Measurements from ENCODE around the gene NTRK1. TPM values are rescaled to one million over a fixed set of nuclear protein-coding genes. Genes with fewer than 3 reads are reported as not detected.

Gene NTRK1
- total RNA-seq, 4 donors from 2014 or later, result 0.11 to 1.2 (median 0.63) TPM

DNA sequence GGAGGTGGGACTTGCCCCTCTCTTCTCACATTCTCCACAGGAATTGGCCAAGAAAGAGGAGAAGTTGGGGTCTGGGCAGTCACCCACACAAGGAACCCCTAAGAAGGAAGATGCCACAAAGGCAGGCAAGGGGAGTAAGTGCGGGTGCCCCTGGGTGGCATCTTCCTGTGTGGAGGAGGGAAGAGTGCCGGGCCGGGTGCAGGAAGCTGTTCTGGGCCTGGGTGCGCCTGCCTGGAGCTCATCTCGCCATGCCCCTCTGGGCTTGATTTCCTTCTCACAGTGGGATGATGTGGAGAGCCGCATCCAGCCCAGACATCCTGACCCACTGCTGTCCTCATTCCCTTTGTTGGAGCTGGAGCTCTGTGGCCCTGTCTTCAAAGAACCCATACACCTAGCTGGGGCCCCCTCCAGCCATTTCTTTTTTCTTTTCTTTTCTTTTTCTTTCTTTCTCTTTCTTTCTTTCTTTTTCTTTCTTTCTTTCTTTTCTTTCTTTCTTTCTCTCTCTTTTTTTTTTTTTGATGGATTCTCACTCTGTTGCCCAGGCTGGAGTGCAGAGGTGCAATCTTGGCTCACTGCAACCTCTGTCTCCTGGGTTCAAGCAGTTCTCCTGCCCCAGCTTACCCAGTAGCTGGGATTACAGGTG is 69.1 kb downstream of the NTRK1 start:
- H3K36me3 ChIP-seq, result no peaks in the 10 kb centered on the region
- H3K9me3 ChIP-seq, result no peaks in the 10 kb centered on the region
- H3K27ac ChIP-seq, result no peak overlapping the region
- H3K4me1 ChIP-seq, result peaks cover 9 to 14% of the 10 kb centered on the region in 2 donors
- intact Hi-C loops (cut with DNase I), result loop anchor here (5.0 to 10.0 kb wide), 2 partner anchors 92 to 145 kb away; no protein-coding TSS in a partner anchor
- WGBS, 2 donors, result 63 to 73% methylated on average over 6 of the region's 6 CpGs
- no peak for DNase-seq
- TF ChIP-seq CTCF (IDR thresholded peaks at IDR 0.05) (no peak), POLR2A (IDR thresholded peaks at IDR 0.05) (no peak)
- H3K4me3 ChIP-seq (replicated peaks in 1 of 3), result no peak overlapping the region
- no peaks in the 10 kb centered on the region for H3K27me3 ChIP-seq

DNA sequence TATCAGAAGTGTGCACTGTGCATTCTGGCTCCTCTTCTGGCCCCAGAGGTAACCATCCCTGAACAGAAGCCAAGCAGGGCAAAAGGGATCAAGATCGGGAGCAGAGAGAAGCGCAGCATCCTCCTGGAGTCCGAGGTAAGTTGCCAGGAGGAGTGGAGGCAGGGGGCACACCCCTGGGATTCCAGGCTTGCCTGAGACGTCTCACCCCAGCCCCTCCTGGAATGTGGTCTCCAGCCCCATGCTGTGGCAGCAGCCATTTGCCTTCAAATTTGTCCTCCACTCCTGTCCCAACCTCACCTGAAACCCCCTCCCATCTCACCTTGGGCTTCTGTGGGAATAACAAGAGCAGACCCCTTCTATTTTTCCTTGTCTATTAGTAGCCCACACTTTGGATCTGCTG is 69.8 kb downstream of the NTRK1 start:
- H3K27ac ChIP-seq, result no peak overlapping the region
- H3K4me1 ChIP-seq, result peaks cover 9 to 14% of the 10 kb centered on the region in 2 donors
- no peaks in the 10 kb centered on the region for H3K9me3 ChIP-seq
- no peak overlapping the region for H3K4me3 ChIP-seq (replicated peaks in 1 of 3)
- DNase-seq, result no peak
- 57 to 59% methylated on average over 4 of the region's 4 CpGs for WGBS, 2 donors
- H3K27me3 ChIP-seq, result no peaks in the 10 kb centered on the region
- intact Hi-C loops (cut with DNase I), result no loop called here
- no peak for TF ChIP-seq CTCF (IDR thresholded peaks at IDR 0.05)
- TF ChIP-seq POLR2A (IDR thresholded peaks at IDR 0.05), result no peak
- H3K36me3 ChIP-seq, result no peaks in the 10 kb centered on the region

Other genes starting within 250 kb of the NTRK1 start
- under 1 TPM in 1 of 4 donors, not detected in 3; 0.79 TPM for gene HAPLN2, start 241.4 kb upstream of the NTRK1 start, total RNA-seq
- 1 to 10 TPM in 1 of 4 donors, under 1 TPM in 1, not detected in 2; 0.54 to 1.1 TPM for gene BCAN, start 218.7 kb upstream of the NTRK1 start, total RNA-seq
- gene NES, start 183.5 kb upstream of the NTRK1 start, total RNA-seq, result 10 to 100 TPM in 2 of 4 donors, 1 to 10 TPM in 2; 4.3 to 10.4 (median 9.0) TPM
- 10 to 100 TPM in 1 of 4 donors, 1 to 10 TPM in 2, not detected in 1; 3.0 to 15.3 (median 4.5) TPM for gene CRABP2, start 155.3 kb upstream of the NTRK1 start, total RNA-seq
- 10 to 100 TPM; 15.5 to 33.4 (median 25.3) TPM for gene METTL25B, start 132.4 kb upstream of the NTRK1 start, total RNA-seq
- gene ISG20L2, start 132.1 kb upstream of the NTRK1 start, total RNA-seq, result 10 to 100 TPM; 13.6 to 34.9 (median 18.2) TPM
- 10 to 100 TPM; 22.9 to 55.6 (median 35.9) TPM for gene MRPL24, start 119.8 kb upstream of the NTRK1 start, total RNA-seq
- gene HDGF, start 109.2 kb upstream of the NTRK1 start, total RNA-seq, result 100 to 1,000 TPM; 147 to 162 (median 148) TPM
- gene PRCC, start 93.3 kb upstream of the NTRK1 start, total RNA-seq, result 10 to 100 TPM; 34.8 to 57.9 (median 43.6) TPM
- 1 to 10 TPM; 1.2 to 3.3 (median 2.0) TPM for gene SH2D2A, start 44.0 kb upstream of the NTRK1 start, total RNA-seq
- gene INSRR, start 1.7 kb upstream of the NTRK1 start, total RNA-seq, result not detected
- gene PEAR1, start 32.9 kb downstream of the NTRK1 start, total RNA-seq, result 10 to 100 TPM; 11.2 to 21.9 (median 14.4) TPM
- not detected for gene LRRC71, start 59.8 kb downstream of the NTRK1 start, total RNA-seq
- gene ARHGEF11, start 184.9 kb downstream of the NTRK1 start, total RNA-seq, result 10 to 100 TPM; 31.2 to 56.2 (median 47.4) TPM
- gene ETV3L, start 238.9 kb downstream of the NTRK1 start, total RNA-seq, result not detected

Measured in thyroid gland (tissue), 4 donors.